Adrenal gland (tissue), 12 donors: ENCODE results near the gene SLC16A2. TPM values are rescaled to one million over a fixed set of nuclear protein-coding genes. Genes with fewer than 3 reads are reported as not detected.

Experiments
- DNase-seq, 7 donors: peaks; one replicate each; pipeline ENCODE4 v3.0.0-alpha.2; 2019 to 2020
- H3K27ac ChIP-seq, 5 donors: fragments of 200-600 bp; sonication (generic) in 4 of 5; 1 replicate in 3 of 5; 2 replicates in 2 of 5; pipeline versions ENCODE4 v1.5.1 to v1.8.0; 2016 to 2020; ENCODE audit warnings: mild to moderate bottlenecking in 1 of 5
- H3K27me3 ChIP-seq: fragments of 200-600 bp; 2 replicates; pipeline ENCODE4 v1.8.0; 2021
- H3K36me3 ChIP-seq, 2 donors: fragments of 200-600 bp; replicated peaks in 1 of 2; 1 replicate in 1 of 2; 2 replicates in 1 of 2; pipeline versions ENCODE4 v1.5.1 to v1.8.0; 2018 to 2022
- H3K4me1 ChIP-seq, 2 donors: fragments of 200-600 bp; replicated peaks in 1 of 2; 1 replicate in 1 of 2; 2 replicates in 1 of 2; pipeline versions ENCODE4 v1.5.1 to v1.8.0; 2018 to 2021
- H3K4me3 ChIP-seq, 4 donors: fragments of 200-600 bp; sonication (generic) in 3 of 4; one replicate each; pipeline ENCODE4 v1.5.1; 2016 to 2018
- H3K9me3 ChIP-seq, 3 donors: fragments of 200-600 bp; sonication (generic) in 1 of 3; replicated peaks in 1 of 3; 1 replicate in 2 of 3; 2 replicates in 1 of 3; pipeline versions ENCODE4 v1.5.1 to v1.8.0; 2016 to 2021
- CTCF ChIP-seq, 6 experiments: fragments of 450-650 bp in 4 of 6; fragments of 200-600 bp in 2 of 6; sonication (generic) in 1 of 6; IDR thresholded peaks; 1 replicate in 5 of 6; 2 replicates in 1 of 6; pipeline versions ENCODE4 v1.5.1 to v1.8.0; 2016 to 2021; ENCODE audit warnings: antibody characterized with exemption in 6 of 6, mild to moderate bottlenecking in 2 of 6, moderate library complexity in 1 of 6
- POLR2A ChIP-seq, 2 donors: fragments of 450-650 bp; IDR thresholded peaks; one replicate each; pipeline ENCODE4 v1.6.1; 2017; ENCODE audit warnings: antibody characterized with exemption in 2 of 2, mild to moderate bottlenecking in 2 of 2, moderate library complexity in 1 of 2
- WGBS, 4 donors: extraction: QIAGEN DNeasy Blood & Tissue Kit in 2 of 4; methylation state at CpG; one replicate each; pipeline versions ENCODE4 v1.1.5 to v1.1.7; 2013 to 2017; 5-methylcytosine and 5-hydroxymethylcytosine counted together
- intact Hi-C, 2 donors: fragments of 100-400 bp; cut with DNase I; formaldehyde crosslinking; loops; one replicate each; pipeline versions ENCODE4 v1.14.1 to v1.15.0; 2022 to 2023
- polyA plus RNA-seq, 3 donors: library from polyadenylated mRNA; stranded (reverse); fragments of 200-250 nt in 2 of 3; fragments of 350-450 nt in 1 of 3; fragmentation: Illumina TruSeq in 1 of 3; extraction: RNeasy Lipid Tissue Mini Kit (QIAGEN cat#74804) in 1 of 3; gene quantifications; one replicate each; pipeline ENCODE4 v1.2.3, GENCODE V29; 2013 to 2014
- total RNA-seq, 9 donors: library from RNA; depleted of rRNA in 4 of 9; stranded (reverse); fragments of >200 nt in 4 of 9; fragments of 120-200 nt in 1 of 9; fragmentation: NEBNext Ultra II Directional in 1 of 9; extraction: Animal tissue kit (Norgen Biotek cat#: 25700) in 1 of 9; gene quantifications; one replicate each; pipeline versions ENCODE4 v1.1.0 to v1.2.4, GENCODE V29; 2013 to 2023
- donor health status: healthy with polysubstance abuse.
- donor health status: Bipolar disorder and iron deficiency.
- donor health status: DM: yes; HTN: yes; CAD: no.
- donor health status: DM: no; HTN: no; CAD: no.
- donor health status: DM: no; HTN: no; CAD: no.
- donor health status: DM: yes; HTN: yes; CAD: no.

SLC16A2 gene
- total and polyA plus RNA-seq, 12 donors: 9.3 to 109 (median 46.9) TPM

- DNase-seq: peak; percentile 60 to 88 (median 73)
- no peak overlapping the region for H3K4me3 ChIP-seq
- no peaks in the 10 kb centered on the region for H3K9me3 ChIP-seq
- WGBS, 4 donors: 11 to 44% (median 15%) methylated on average over 1 to 2 of the region's 2 CpGs
- peak overlapping the region in 1 of 5 donors; percentile 44 for H3K27ac ChIP-seq
- no peaks in the 10 kb centered on the region for H3K4me1 ChIP-seq
- peaks cover 3% of the 10 kb centered on the region for H3K27me3 ChIP-seq
- H3K36me3 ChIP-seq: no peaks in the 10 kb centered on the region
- intact Hi-C loops: loop anchor here in 1 of 2 donors (10.0 kb wide), 1 partner anchor 162 kb away; no protein-coding TSS in a partner anchor
- TF ChIP-seq CTCF (IDR thresholded peaks at IDR 0.05): peak; percentile 60 to 77 (median 70)
- TF ChIP-seq POLR2A (IDR thresholded peaks at IDR 0.05): no peak
These were observed 38.7 kb upstream of the SLC16A2 start for GRCh38 chrX:74382613-74383012.

GRCh38 chrX:74383611-74384010 is 37.7 kb upstream of the SLC16A2 start:
- H3K27me3 ChIP-seq: peaks cover 3% of the 10 kb centered on the region
- intact Hi-C loops: loop anchor here in 1 of 2 donors (10.0 kb wide), 1 partner anchor 161 kb away; no protein-coding TSS in a partner anchor
- TF ChIP-seq POLR2A (IDR thresholded peaks at IDR 0.05) (no peak), CTCF (IDR thresholded peaks at IDR 0.05) (peak in 5 of 6 experiments; percentile 39 to 59 (median 53))
- no peak overlapping the region for H3K27ac ChIP-seq
- no peaks in the 10 kb centered on the region for H3K9me3 ChIP-seq
- DNase-seq: peak; percentile 36 to 65 (median 53)
- no peak overlapping the region for H3K4me3 ChIP-seq
- H3K36me3 ChIP-seq: no peaks in the 10 kb centered on the region
- WGBS, 4 donors: 19 to 46% (median 24%) methylated on average over 2 of the region's 2 CpGs
- H3K4me1 ChIP-seq: no peaks in the 10 kb centered on the region

GRCh38 chrX:74389016-74389722 is 32.1 kb upstream of the SLC16A2 start:
- intact Hi-C loops: loop anchor here in 1 of 2 donors (10.0 kb wide), 1 partner anchor 156 kb away; no protein-coding TSS in a partner anchor
- WGBS, 4 donors: 61 to 96% (median 76%) methylated on average over 2 of the region's 2 CpGs
- peaks cover 6% of the 10 kb centered on the region for H3K27me3 ChIP-seq

More at GRCh38 chrX:74389016-74389722, 32.1 kb upstream of the SLC16A2 start:
- Histone ChIP-seq H3K36me3 (no peaks in the 10 kb centered on the region), H3K27ac (no peak overlapping the region), H3K4me3 (no peak overlapping the region), H3K9me3 (peaks cover 0 to 6% (median 0%) of the 10 kb centered on the region in 3 donors), H3K4me1 (no peaks in the 10 kb centered on the region)
- no peak for TF ChIP-seq CTCF (IDR thresholded peaks at IDR 0.05)
- TF ChIP-seq POLR2A (IDR thresholded peaks at IDR 0.05): no peak
- DNase-seq: no peak
